Measurements from ENCODE around the gene RSRC2. TPM values are rescaled to one million over a fixed set of nuclear protein-coding genes. Genes with fewer than 3 reads are reported as not detected.

RSRC2 gene
- total RNA-seq, 1 donor from 2014 or later = 67.9 TPM

DNA sequence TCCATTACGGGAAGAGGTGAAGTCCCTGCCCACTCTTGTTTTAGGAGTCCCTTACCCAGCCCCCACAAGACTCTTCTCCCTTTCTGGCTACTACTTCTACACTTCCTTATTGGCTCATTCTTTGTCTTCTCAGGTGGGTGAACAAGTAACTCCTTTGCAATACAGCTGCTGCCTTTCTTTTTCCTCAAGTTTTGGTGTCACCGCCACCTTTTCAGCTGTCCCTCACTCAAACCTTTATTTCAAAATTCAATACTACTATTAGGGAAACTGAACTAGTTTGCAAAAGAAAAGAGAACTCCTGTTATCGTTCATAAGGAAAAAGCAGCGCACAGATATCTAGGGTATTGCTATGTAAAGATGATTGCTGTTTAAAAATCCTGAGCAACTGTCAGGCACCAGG is 6.1 kb downstream of the RSRC2 start:
- no peak overlapping the region for H3K4me3 Mint-ChIP-seq (ENCODE audit: unreplicated experiment)
- TF ChIP-seq, protein P1, sequence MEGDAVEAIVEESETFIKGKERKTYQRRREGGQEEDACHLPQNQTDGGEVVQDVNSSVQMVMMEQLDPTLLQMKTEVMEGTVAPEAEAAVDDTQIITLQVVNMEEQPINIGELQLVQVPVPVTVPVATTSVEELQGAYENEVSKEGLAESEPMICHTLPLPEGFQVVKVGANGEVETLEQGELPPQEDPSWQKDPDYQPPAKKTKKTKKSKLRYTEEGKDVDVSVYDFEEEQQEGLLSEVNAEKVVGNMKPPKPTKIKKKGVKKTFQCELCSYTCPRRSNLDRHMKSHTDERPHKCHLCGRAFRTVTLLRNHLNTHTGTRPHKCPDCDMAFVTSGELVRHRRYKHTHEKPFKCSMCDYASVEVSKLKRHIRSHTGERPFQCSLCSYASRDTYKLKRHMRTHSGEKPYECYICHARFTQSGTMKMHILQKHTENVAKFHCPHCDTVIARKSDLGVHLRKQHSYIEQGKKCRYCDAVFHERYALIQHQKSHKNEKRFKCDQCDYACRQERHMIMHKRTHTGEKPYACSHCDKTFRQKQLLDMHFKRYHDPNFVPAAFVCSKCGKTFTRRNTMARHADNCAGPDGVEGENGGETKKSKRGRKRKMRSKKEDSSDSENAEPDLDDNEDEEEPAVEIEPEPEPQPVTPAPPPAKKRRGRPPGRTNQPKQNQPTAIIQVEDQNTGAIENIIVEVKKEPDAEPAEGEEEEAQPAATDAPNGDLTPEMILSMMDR (IDR thresholded peaks at IDR 0.05) = no peak
- H3K36me3 Mint-ChIP-seq (ENCODE audit: unreplicated experiment) = peaks cover 64% of the 10 kb centered on the region
- H3K27me3 Mint-ChIP-seq (ENCODE audit: unreplicated experiment) = no peaks in the 10 kb centered on the region
- peaks cover 65% of the 10 kb centered on the region for H3K4me1 Mint-ChIP-seq (ENCODE audit: unreplicated experiment)
- no peak for DNase-seq (ENCODE audit: extremely low spot score, unreplicated experiment)
- H3K9me3 Mint-ChIP-seq (ENCODE audit: unreplicated experiment) = no peaks in the 10 kb centered on the region
- peak overlapping the region; percentile 32 for H3K27ac Mint-ChIP-seq (ENCODE audit: unreplicated experiment)

DNA sequence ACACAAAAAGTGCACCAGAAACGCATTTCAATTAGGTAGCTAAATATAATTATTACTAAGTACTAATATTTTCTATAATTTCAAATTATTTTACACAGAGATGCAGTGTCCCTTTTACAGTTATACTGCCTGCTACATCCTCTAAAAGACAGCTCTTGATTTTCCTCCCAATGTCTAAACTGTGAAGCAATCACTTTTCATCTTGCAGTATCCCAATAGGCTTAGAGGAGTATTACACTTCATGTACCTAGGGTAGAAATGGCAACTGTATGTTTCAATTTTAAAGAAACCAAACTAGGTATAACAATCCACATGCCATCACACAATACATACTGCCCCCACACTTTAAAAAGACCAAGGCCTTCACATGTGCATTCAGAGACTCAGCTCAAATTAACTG is 7.3 kb downstream of the RSRC2 start:
- Mint-ChIP-seq H3K27ac (ENCODE audit: unreplicated experiment) (no peak overlapping the region), H3K4me1 (ENCODE audit: unreplicated experiment) (peaks cover 61% of the 10 kb centered on the region), H3K9me3 (ENCODE audit: unreplicated experiment) (no peaks in the 10 kb centered on the region), H3K27me3 (ENCODE audit: unreplicated experiment) (no peaks in the 10 kb centered on the region), H3K4me3 (ENCODE audit: unreplicated experiment) (no peak overlapping the region), H3K36me3 (ENCODE audit: unreplicated experiment) (peaks cover 65% of the 10 kb centered on the region)
- TF ChIP-seq, protein P1 (IDR thresholded peaks at IDR 0.05) = no peak
- DNase-seq (ENCODE audit: extremely low spot score, unreplicated experiment) = no peak

DNA sequence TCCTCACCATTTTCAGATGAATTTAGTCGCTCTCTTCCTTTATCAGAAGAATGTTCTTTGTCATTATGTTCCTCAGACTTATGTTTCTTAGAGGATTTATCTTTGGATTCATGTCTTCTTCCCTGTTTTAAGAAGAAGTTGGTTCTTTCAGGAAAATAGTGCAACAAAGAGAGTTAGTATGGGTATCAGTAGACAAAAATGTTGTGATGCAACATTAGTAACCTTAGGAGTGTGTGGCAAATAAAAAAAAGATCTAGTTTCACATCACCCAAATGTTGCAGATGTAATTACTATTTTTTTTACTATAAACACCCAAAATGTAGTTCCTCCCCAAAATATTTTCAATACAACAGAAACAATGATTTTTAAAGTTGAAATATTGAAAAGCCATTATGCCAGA is 7.8 kb downstream of the RSRC2 start:
- Mint-ChIP-seq H3K4me1 (ENCODE audit: unreplicated experiment) (peaks cover 56% of the 10 kb centered on the region), H3K27me3 (ENCODE audit: unreplicated experiment) (no peaks in the 10 kb centered on the region), H3K27ac (ENCODE audit: unreplicated experiment) (peak overlapping the region; percentile 67), H3K9me3 (ENCODE audit: unreplicated experiment) (no peaks in the 10 kb centered on the region), H3K36me3 (ENCODE audit: unreplicated experiment) (peaks cover 66% of the 10 kb centered on the region), H3K4me3 (ENCODE audit: unreplicated experiment) (peak overlapping the region; percentile 5)
- TF ChIP-seq, protein P1 (IDR thresholded peaks at IDR 0.05) = no peak
- no peak for DNase-seq (ENCODE audit: extremely low spot score, unreplicated experiment)

DNA sequence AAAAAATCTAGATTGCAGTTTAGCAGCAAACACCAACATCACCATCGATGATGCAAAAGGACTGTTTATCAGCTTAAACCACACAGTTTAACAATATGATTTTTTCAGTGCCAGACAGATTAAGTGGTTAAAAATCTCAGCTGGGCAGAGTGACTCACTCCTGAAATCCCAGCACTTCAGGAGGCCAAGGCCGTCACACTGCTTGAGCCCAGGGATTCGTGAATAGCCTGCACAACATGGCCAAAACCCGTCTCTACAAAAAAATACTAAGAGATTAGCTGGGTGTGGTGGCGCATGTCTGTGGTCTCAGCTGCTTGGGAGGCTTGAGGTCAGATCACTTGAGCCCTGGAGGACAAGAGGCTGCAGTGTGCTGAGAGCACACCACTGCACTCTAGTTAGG is 8.9 kb downstream of the RSRC2 start:
- DNase-seq (ENCODE audit: extremely low spot score, unreplicated experiment) = no peak
- no peaks in the 10 kb centered on the region for H3K9me3 Mint-ChIP-seq (ENCODE audit: unreplicated experiment)
- H3K4me3 Mint-ChIP-seq (ENCODE audit: unreplicated experiment) = no peak overlapping the region
- H3K27me3 Mint-ChIP-seq (ENCODE audit: unreplicated experiment) = no peaks in the 10 kb centered on the region
- peak overlapping the region; percentile 66 for H3K27ac Mint-ChIP-seq (ENCODE audit: unreplicated experiment)
- TF ChIP-seq, protein P1 (IDR thresholded peaks at IDR 0.05) = no peak
- H3K36me3 Mint-ChIP-seq (ENCODE audit: unreplicated experiment) = peaks cover 71% of the 10 kb centered on the region
- H3K4me1 Mint-ChIP-seq (ENCODE audit: unreplicated experiment) = peaks cover 46% of the 10 kb centered on the region

DNA sequence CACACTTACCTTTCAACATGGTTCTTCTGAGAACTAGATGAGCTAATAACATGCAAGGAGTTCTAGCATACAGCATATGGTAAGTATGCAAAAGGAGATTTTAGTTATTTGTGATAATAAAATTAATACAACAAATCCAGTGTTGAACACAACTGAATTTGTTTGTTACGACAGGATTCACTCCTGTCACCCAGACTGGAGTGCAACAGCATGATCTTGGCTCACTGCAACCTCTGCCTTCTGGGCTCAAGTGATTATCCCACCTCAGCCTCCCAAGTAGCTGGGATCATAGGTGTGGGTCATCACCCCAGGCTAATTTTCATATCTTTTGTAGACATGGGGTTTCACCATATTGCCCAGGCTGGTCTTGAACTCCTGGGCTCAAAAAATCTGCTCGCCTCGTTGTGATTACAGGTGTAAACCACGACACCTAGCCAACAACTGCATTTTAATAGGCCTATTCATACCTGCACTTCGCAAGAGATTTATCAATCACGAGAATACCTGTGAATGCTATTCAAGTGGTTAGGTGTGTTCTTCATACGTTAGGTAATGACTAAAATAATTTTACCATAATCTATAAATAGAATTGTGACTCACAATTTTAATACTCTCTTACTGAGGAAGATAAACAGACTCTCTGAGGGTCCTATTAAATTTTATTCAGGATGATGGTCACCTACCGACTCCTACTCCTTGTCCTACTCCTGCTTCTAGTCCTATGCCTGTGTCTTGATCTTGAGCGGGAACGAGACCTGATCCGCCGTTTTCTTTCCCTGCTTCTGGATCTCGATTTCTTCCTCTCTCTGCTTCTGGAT is 10.0 kb downstream of the RSRC2 start:
- Mint-ChIP-seq H3K27me3 (ENCODE audit: unreplicated experiment) (no peaks in the 10 kb centered on the region), H3K4me1 (ENCODE audit: unreplicated experiment) (peaks cover 37% of the 10 kb centered on the region), H3K27ac (ENCODE audit: unreplicated experiment) (peak overlapping the region; percentile 66), H3K4me3 (ENCODE audit: unreplicated experiment) (no peak overlapping the region), H3K9me3 (ENCODE audit: unreplicated experiment) (no peaks in the 10 kb centered on the region), H3K36me3 (ENCODE audit: unreplicated experiment) (peaks cover 70% of the 10 kb centered on the region)
- no peak for DNase-seq (ENCODE audit: extremely low spot score, unreplicated experiment)
- TF ChIP-seq, protein P1 (IDR thresholded peaks at IDR 0.05) = no peak

Measured in osteocyte (in vitro differentiated cells).